Measurements from ENCODE around the gene ALOX12.
A peak's percentile ranks its signal among the peaks of the same experiment; 100 is the strongest.

ALOX12 gene

DNA sequence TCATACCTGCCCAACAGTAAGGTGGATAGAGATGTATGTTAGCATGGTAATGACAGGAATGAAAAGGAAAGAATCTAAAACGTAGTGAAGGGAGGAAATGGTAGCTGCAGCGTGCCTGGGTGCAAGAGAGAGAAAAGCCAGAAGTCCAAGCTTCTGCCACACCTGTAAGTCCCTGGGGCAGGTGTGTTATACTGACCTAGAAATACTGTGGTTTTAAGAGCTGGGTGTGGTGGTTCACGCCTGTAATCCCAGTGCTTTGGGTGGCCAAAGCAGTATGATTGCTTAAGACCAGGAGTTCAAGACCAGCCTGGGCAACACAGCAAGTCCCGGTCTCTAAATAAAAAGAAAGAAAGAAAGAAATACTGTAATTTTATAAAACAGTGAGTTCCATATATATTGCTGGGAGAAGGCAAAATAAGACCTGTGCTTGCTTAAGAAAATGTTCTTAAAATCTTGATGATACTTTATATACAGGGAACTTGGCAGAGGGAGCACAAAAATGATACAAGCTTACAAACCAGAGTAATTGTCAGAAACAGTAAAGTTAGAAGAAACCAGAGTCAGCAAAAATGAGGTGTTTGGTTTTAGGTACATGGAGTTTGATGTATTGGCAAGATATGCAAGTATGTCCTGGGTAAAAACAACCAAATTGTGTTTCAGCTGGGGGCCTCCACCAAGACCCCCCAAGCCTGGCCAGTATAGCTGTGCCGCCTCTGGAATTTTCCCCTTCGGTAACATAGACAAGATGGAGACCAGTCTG is 6.6 kb downstream of the ALOX12 start:
- no peak for DNase-seq

DNA sequence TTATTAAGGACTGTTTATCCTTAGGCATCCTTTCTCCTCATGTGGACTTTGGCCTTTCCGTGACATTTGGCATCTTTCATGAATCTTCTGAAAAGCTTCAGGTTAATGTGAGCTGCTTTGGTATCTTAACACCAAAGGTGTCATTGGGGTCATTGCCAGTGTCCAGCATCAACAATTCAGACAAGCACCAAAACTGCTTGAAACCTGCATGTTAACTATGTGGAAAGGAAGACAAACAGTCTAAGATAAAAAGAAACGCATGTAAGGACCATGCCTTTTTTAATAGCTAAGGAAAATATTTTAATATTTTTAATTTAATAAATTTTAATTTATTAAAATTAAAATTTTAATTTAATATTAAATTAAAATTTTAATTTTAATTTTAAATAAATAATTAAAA is 7.9 kb downstream of the ALOX12 start:
- no peak for DNase-seq

DNA sequence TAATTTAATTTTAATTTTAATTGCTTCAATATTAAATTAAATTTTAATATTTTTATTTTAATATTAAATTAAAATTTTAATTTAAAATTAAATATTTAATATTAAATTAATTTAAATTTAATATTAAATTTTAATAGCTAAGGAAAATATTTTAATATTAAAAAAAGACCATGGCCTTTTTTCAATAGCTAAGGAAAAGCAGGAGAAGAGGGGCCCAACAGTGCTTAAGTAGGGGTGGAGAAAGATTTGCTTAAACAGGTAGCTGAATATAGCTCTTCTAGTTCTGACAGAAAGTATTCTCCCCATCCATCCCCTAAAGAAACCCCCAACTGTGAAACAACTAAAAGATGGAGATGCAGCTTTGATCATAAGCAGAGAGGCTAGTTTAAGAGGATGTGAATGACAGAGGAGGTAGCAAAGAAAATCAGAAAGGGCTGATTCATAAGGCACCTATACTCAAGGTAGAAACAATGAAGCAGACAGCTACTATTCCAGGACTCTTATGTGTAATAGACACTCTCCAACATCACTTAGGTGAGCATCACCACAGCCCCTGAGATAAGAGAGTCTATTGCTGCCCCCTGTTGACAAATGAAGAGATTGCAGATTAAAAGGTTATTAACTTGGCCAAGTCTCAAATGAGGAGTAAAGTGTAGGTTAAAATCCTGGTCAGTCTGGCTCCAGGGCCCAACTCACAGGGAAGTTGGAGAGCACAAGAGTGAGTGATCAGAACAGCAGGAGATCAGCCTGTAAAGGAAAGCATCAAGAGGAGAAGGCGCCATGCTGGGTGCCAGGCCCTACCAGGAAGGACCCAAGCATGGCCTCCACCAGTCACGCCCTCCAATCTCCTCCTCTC is 8.8 kb downstream of the ALOX12 start:
- DNase-seq: peak; percentile 44 to 86

DNA sequence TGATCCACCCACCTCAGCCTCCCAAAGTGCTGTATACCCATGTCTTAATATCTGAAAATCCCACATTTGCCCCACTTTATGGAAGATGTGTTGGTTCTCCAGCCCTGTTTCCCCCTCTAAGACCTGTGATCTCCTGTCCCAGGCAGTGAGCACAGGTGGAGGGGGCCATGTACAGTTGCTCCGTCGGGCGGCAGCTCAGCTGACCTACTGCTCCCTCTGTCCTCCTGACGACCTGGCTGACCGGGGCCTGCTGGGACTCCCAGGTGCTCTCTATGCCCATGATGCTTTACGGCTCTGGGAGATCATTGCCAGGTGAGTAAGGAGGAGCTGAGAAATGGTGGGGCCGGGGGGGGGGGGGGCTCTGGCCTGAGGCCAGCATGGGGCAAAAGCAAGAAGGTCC is 9.9 kb downstream of the ALOX12 start:
- no peak for DNase-seq

DNA sequence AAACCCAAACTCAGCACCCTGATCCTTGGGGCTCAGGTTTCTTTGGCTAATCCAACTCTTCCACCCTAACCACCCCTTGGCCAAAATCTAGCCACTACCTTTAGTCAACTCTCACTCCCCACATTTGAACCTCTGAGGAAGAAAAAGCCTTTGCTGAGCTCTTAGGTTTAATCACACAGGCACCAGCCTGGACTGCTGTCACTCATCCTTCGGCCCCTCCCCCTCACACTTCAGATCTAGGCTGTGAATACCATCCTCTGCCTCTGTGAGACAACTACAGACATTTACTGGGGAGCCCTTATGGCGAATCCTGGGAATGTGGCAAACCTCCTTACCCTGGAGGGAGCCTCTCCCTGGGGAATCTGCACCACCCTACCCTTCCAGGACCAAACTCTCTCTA is 11.3 kb downstream of the ALOX12 start:
- DNase-seq: no peak

DNA sequence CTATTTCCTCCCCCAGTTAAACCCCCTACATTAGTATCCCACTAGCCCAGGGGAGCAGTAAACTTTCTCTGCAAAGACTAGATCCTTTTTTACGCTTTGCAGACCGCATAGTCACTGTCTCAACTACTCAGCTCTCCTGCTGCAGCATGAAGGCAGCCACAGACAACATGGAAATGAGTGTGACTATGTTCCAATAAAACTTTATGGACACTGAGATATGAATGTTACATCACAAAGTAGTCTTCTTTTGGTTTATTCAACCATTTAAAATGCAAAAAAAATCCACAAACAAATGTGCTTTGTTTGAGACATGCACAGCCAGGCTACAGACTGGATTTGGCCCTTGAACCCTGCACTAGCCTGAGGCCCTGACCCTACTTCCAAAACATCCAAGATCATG is 14.7 kb downstream of the ALOX12 start:
- no peak for DNase-seq

DNA sequence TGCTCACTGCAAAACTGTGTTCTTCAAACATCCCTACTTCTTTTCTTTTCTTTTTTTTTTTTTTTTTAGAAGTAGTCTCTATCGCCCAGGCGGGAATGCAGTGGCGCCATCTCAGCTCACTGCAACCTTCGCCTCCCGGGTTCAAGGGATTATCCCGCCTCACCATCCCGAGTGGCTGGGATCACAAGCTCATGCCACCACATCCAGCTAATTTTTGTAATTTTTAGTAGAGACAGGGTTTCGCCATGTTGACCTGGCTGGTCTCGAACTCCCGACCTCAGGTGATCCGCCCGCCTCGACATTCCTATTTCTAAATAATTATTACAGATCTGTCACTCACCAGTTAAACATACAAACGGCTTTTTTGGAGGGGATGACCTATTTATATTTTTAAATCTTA is 15.6 kb downstream of the ALOX12 start:
- DNase-seq: no peak

DNA sequence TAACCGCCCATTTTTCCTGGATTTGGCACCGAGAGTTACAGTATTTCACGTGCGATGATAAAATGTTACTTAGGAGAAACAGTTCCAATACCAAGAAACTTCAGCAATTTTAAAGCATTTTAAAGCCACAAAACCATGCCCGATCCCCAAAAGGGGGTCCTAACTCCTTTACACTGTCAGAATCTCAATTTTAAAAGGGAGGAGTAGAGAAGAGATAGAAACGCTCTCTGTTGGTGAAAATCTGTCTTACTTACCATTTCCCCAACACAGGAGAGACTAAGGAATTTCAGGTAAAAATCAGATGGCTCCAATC is 16.0 kb downstream of the ALOX12 start:
- DNase-seq: no peak

DNA sequence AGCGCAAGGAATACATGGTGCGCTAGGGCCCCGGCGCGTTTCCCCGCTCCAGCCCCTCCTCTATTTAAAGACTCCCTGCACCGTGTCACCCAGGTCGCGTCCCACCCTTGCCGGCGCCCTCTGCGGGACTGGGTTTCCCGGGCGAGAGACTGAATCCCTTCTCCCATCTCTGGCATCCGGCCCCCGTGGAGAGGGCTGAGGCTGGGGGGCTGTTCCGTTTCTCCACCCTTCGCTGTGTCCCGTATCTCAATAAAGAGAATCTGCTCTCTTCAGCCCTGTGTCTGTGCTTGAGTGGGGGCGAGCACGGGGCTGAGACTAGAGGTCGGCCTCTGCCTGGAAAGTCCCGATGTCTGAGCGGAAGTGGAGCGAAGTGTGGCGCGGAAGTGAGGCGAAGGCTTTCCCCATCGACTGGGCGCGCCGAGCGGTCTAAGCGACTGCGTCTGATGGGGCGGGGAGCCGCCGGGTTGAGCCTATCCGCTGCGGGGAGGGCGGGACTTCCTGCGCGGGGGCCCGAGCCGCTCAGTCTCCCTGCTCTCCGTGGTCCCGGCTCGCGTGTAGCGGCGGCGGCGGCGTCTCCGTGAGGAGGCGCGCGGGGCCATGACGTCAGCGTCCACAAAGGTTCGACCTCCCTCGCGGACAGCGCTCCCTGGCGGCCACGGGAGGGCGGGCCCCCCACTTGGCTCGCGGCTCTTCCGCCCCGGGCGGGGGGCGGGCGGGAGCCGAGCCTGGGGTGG is 18.6 kb downstream of the ALOX12 start:
- DNase-seq: peak; percentile 99

DNA sequence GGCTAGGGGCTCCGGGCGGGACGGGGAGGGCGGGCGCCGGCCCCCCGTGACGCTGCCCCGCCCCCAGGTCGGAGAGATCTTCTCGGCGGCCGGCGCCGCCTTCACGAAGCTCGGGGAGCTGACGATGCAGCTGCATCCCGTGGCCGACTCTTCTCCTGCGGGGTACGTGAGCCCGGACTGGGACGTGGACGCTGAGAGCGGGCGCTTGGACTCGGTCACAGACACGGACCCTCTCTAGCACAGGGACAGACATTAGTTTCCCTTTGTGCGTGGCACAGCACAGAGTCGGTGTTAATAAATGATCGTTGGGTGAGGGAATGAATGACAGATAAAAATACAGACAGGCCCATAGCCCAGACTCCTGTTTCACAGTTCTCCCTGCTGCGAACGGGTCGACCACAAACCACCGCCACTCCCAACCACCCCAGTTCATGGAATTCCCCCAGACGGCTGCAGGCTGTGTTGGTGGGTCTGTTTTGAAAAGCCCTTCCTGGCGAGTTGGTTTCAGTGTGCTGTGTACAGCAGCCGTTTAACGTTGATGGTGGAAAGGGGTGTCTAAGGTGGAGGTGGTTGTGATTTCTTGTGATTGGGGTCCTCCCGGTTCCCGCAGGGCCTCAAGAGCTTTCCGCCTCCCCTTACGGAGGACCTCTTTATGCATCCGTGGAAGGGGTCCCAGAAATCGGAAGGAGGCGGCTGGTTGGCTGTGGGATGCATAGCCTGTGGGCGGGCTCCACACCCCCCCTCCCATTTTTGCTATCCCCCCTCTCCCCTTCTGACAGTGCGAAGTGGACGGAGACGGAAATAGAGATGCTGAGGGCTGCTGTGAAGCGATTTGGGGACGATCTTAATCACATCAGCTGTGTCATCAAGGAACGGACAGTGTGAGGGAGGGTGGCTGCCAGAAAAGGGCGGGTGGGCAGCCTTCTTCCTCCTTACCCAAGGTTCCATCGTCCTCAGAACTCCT is 19.4 kb downstream of the ALOX12 start:
- DNase-seq: peak; percentile 93

DNA sequence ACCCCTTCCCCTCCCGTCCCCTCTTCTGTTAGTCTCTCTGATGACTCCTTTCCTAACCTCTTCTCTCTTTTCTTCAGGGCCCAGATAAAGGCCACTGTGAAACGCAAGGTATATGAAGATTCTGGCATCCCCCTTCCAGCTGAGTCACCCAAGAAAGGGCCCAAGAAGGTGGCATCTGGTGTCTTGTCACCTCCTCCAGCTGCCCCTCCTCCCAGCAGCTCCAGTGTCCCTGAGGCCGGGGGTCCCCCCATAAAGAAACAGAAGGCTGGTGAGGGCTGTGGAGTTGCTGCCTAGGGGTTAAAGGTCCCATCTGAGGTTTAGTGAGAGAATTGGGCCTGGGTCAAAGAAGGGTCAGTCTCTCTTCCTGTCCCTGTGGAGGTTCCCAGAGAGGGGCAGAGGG is 20.6 kb downstream of the ALOX12 start:
- DNase-seq: no peak

DNA sequence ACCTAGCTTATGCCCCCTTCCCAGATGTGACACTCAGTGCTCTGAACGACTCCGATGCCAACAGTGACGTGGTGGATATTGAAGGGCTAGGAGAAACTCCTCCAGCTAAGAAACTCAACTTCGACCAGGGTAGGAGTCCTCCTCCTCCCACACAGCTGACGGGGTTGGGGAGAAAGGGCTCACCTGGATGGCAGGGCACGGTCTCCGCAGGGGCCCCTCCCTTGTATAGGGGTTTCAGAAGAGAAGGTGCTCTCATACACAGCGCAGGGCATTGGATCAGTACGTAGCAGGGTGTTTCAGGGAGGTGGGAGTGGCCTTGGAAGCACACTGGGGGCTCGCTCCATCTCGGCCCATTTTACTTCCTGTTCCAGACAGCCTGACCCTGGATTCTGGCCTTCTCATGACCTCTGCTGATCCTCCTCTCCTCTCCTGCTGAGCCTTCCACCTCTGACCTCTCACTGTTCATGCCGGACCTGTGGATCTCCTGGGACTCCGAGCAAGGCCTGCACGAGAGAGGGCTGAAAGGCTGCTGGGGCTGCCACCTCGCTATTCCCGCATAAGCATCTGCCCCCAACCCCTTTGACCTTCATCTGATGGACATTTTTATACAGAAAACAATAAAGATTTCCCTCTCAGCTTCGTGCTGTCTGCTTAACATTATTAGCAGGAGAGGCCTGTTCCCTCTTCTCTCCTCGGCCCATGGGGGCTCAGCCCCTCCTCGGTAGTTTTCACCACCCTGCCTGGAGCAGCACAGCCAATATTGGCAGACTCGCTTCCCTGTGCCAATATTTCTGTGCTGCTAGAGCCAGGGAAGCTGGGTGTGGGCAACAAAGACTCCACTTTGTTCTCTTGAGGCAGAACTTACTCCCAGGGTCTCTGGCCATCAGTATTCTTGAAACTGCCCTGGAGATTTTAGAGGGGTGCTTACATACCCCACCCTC is 21.3 kb downstream of the ALOX12 start:
- no peak for DNase-seq

DNA sequence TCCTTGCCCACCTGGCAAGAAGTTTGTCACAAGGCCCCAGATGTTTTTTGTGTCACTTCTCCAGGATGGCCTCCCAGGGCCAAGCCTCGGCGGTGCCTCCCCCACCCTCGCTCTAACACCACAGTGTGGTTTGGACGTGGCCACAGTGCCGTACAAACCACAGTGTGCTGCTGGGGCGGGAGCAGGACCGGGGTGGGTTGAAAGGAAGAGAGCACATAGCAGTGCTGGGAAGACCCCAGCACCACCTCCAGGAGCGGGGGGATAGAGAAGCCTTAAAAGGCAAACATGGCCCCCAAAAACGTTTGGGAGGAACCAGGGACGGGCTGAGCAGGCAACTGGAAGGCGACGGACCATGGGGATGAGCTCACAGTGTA is 22.0 kb downstream of the ALOX12 start:
- DNase-seq: no peak

DNA sequence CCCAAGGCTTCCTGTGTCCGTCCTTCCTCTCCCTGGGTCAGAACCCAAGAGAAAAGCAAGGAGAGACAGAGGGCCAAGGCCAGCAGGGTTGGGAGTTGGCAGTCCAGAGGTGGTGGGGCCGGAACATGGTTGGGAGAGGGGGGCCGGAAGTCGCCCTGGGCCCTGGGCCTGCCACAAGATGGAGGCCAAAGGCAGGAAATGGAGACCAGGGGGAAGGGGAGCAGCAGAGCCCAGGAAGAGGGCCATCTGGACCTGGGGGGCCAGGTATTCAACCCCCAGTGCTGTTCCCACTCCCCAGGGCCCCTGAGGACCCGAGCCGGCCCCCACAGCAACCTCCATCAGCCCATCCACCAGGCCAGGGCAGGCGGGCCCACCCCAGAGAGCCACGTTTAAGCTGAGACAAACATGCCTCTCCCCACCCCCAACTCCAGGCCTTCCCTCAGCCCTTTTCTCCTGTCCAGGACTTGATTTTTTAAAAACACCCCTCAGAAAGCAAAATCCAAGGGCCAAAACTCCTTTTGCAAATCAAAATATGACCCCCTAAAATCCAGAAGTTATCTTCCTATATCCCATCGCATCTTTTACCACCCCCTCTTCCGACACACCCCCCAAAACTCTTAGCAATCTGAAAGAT is 22.6 kb downstream of the ALOX12 start:
- no peak for DNase-seq

DNA sequence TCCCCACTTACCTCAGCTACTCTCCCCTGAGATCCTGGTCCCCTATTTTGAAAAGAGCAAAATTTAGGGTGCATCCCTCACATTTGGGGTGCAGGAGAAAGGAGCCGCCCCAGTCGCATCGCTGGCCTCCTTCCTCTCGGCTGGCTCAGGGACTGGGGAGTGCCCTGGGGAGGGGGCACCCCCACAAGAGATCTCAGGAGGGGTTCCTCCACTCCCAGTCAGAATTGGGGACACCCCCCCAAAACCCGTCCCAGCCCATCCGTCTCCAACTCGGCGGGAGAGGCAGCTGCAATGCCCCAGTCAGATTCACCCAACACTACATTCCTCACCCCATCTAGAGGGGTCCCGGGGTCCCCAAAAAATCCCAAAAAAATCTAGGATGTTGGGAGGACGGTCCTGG is 23.5 kb downstream of the ALOX12 start:
- no peak for DNase-seq

DNA sequence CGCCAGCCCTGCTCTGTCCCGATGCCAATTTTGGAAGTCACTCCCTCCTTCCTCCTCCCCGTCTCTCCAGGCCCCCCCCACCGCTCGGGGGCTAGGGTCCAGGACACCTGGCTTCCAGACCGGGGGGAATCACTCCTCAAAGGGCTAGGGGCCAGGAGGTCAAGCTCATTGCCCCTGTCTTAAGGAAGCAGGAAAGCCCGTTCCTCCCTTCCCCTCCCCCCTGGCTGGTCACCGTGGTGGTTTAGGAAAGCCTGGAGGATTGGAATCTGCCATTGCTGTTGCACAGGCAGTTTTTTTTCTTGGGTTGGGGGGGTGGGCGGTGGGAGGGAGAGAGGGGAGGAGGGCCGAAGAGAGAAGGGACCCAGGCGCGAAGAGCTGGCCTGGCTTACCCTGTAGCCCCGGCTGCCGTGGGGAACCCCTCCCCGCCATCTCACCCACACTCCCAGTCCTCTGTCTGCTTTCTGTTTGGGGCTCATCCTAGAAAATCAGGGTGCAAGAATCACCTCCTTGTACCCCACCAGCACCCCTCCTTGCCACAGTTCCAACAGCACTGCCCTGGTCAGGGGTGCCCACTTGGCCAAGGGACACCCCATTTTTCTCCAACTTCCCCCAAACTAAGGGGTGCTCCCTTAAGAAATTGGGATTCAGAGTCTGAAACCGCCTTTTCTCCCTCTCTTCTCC is 24.1 kb downstream of the ALOX12 start:
- DNase-seq: no peak

DNA sequence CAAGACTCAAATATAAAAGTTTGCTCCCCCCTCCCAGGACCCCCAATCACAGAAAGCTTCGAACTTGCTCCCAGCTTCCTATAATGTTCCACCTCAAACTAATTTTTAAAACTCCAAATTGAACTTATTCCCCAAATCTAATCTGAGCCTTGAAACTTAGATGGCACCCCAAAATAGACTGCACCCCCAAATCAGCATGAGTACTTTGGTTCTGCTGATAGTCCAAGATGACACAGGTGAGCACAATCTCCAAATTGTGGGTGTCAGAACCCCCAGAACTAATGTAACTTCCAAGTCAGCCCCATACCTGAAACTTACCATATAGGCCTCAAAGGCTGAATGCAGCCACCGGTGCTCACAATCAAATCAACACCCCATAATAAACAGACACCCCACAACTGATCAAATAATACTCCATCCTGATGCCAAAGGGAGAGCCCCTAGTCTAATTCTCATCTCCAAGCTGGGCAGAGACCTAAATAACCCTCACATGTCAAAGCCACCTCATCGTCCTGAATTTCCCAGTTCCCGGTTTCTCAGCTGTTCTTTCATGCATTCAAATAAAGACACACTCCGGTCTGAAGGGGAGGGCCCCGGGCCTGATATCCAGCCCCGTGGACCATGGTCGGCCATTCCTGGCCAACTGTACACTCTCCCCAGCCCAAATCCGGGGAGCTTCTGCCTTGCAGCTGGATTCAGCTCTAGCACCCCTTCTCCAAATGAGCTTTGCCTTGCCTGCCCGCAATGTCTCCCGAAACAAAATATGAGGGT is 25.2 kb downstream of the ALOX12 start:
- no peak for DNase-seq

DNA sequence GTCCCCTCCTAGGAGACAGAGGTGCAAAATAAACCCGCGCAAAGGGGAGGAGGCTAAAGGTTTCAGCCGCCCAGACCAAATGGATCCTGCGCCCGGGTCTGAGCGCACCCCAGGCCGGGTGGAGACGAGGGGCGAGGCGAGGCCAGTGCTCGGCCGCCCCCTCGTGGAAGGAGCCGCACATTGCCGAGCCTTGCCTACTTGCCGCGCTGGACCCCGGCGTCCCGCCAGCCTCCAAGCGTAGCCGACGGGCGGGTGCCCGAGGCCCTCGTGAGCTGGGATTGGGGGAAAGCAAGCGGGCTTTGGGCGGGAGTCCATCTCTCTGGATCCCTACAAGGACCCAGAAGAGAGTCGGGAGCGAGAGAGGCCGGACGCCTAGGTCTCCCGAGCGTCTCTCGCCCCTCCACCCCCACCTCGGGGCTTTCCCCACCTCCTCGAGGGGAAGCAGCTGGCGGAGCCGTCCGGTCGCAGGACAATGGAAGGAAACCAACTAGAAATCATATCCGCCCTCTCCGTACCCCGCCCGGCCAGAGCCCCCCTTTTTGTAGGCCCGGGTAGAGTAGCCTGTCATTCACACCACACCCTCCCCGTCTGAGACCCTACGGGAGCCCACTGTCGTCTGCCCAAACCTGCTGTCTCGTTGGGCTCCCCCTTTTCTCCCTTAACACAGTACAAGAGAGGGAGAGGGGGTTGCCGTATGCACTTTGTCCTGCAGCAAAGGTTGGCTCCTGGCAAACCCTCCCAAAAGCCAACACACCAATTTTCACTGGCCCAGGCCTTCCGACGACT is 26.3 kb downstream of the ALOX12 start:
- peak; percentile 83 for DNase-seq

Measured in CD4-positive, alpha-beta T cell treated with Interleukin-4 for 1 hour (primary cell).